HEK293T (cell line): ENCODE data around the gene LRP2.

Experiments used
- CTCF ChIA-PET: fragments of 350-600 bp; formaldehyde crosslinking; extraction: SDS; loops from one replicate; lab custom pipeline; 2021; ENCODE audit warnings: antibody characterized with exemption, inconsistent platforms; lab: Yijun Ruan, JAX
- POLR2A ChIA-PET: fragments of 350-600 bp; formaldehyde crosslinking; extraction: SDS; loops from one replicate; lab custom pipeline; 2020; ENCODE audit warnings: antibody characterized with exemption, inconsistent platforms; lab: Yijun Ruan, JAX
- DNase-seq: peaks from one replicate; pipeline ENCODE4 v3.0.0; 2012; ENCODE audit warnings: mixed read lengths; ENCODE audit errors: extremely low spot score
- ARNT ChIP-seq: fragments of 450-650 bp; IDR thresholded peaks from 2 replicates; pipeline ENCODE4 v1.6.1; 2017; ENCODE audit warnings: mild to moderate bottlenecking
- BHLHE40 ChIP-seq: fragments of 450-650 bp; IDR thresholded peaks from 2 replicates; pipeline ENCODE4 v1.6.1; 2016; ENCODE audit warnings: mild to moderate bottlenecking, moderate library complexity, borderline replicate concordance
- CTBP1 ChIP-seq: fragments of 450-650 bp; IDR thresholded peaks from 2 replicates; pipeline ENCODE4 v1.6.1; 2016; ENCODE audit warnings: borderline replicate concordance
- ELF4 ChIP-seq: fragments of 450-650 bp; IDR thresholded peaks from 2 replicates; pipeline ENCODE4 v1.6.1; 2017; ENCODE audit warnings: antibody characterized with exemption
- FOXA1 ChIP-seq: fragments of 450-650 bp; IDR thresholded peaks from 2 replicates; pipeline ENCODE4 v1.6.1; 2016; ENCODE audit warnings: mild to moderate bottlenecking
- FOXK2 ChIP-seq: fragments of 450-650 bp; IDR thresholded peaks from 2 replicates; pipeline ENCODE4 v1.6.1; 2016; ENCODE audit warnings: mild to moderate bottlenecking
- FOXM1 ChIP-seq: fragments of 450-650 bp; IDR thresholded peaks from 2 replicates; pipeline ENCODE4 v1.6.1; 2017; ENCODE audit warnings: mild to moderate bottlenecking, borderline replicate concordance
- HDGF ChIP-seq: fragments of 450-650 bp; IDR thresholded peaks from 2 replicates; pipeline ENCODE4 v1.6.1; 2017; ENCODE audit warnings: antibody characterized with exemption, borderline replicate concordance
- L3MBTL2 ChIP-seq: fragments of 450-650 bp; conservative IDR thresholded peaks from 2 replicates; pipeline ENCODE4 v1.6.1; 2016; ENCODE audit warnings: mild to moderate bottlenecking
- LEF1 ChIP-seq: fragments of 450-650 bp; IDR thresholded peaks from 2 replicates; pipeline ENCODE4 v1.6.1; 2017; ENCODE audit warnings: mild to moderate bottlenecking, borderline replicate concordance
- NFRKB ChIP-seq: fragments of 450-650 bp; IDR thresholded peaks from 2 replicates; pipeline ENCODE4 v1.6.1; 2016; ENCODE audit warnings: mild to moderate bottlenecking, moderate library complexity
- PKNOX1 ChIP-seq: fragments of 450-650 bp; IDR thresholded peaks from 2 replicates; pipeline ENCODE4 v1.6.1; 2016
- SP1 ChIP-seq: fragments of 450-650 bp; IDR thresholded peaks from 2 replicates; pipeline ENCODE4 v1.6.1; 2017
- SUZ12 ChIP-seq: fragments of 450-650 bp; IDR thresholded peaks from 2 replicates; pipeline ENCODE4 v1.6.1; 2016; ENCODE audit warnings: mild to moderate bottlenecking
- TARDBP ChIP-seq: fragments of 450-650 bp; IDR thresholded peaks from 2 replicates; pipeline ENCODE4 v1.6.1; 2016
- ZNF384 ChIP-seq: fragments of 450-650 bp; IDR thresholded peaks from 2 replicates; pipeline ENCODE4 v1.6.1; 2016

LRP2 gene

GRCh38 chr2:169259402-169259801 is 102.9 kb downstream of the LRP2 start:
- DNase-seq = no peak
- TF ChIP-seq SP1 = no peak
- TF ChIP-seq FOXM1 = no peak
- no peak for TF ChIP-seq ZNF384
- TF ChIP-seq SUZ12 = no peak
- no peak for TF ChIP-seq BHLHE40
- TF ChIP-seq TARDBP = no peak
- no peak for TF ChIP-seq L3MBTL2
- no peak for TF ChIP-seq FOXK2
- no peak for TF ChIP-seq FOXA1
- TF ChIP-seq LEF1 = no peak
- TF ChIP-seq HDGF = no peak
- no peak for TF ChIP-seq ARNT
- no peak for TF ChIP-seq NFRKB
- TF ChIP-seq CTBP1 = no peak
- TF ChIP-seq PKNOX1 = no peak
- no peak for TF ChIP-seq ELF4
- POLR2A ChIA-PET = no interaction called here
- CTCF ChIA-PET = interaction anchor here (1.1 kb wide), 1 partner anchor 37 kb away, joined by 3 read pairs; no protein-coding TSS in a partner anchor

DNA sequence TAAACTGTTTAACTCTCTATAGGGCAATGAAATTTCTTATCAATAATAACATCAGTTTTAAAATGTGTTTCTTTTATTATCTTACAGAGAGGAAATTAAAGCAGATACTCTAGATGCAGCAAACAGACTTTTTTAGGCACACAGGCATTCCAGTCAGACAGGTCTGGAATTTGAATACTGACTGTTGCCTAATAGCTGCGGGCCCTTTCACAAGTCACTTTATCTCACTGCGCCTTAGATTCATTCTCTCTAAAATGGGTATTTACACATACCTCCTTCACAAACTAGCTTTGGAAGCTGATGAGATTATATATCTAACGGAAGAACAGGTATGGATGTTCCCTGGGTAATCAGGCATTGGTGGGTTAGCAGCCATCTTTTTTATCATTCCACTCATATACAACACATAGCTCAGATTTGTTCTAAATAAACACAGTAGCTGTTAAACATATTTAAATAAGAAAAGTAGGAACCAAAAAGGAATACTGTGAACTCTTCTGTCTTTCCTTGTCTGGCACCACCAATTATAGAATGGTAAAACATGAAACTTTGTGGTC is 104.2 kb downstream of the LRP2 start:
- DNase-seq = no peak
- TF ChIP-seq L3MBTL2 = no peak
- ChIA-PET CTCF (interaction anchor here (1.1 kb wide), 1 partner anchor 36 kb away, joined by 3 read pairs; no protein-coding TSS in a partner anchor), POLR2A (no interaction called here)

- DNase-seq = no peak
- ChIA-PET POLR2A (no interaction called here), CTCF (no interaction called here)
- TF ChIP-seq FOXA1 = no peak
- no peak for TF ChIP-seq NFRKB
- TF ChIP-seq HDGF = no peak
- TF ChIP-seq SP1 = no peak
- no peak for TF ChIP-seq ZNF384
- no peak for TF ChIP-seq PKNOX1
- no peak for TF ChIP-seq FOXK2
- TF ChIP-seq TARDBP = no peak
- no peak for TF ChIP-seq BHLHE40
- TF ChIP-seq CTBP1 = no peak
- no peak for TF ChIP-seq LEF1
- no peak for TF ChIP-seq ELF4
- no peak for TF ChIP-seq FOXM1
- TF ChIP-seq SUZ12 = no peak
- TF ChIP-seq ARNT = no peak
- no peak for TF ChIP-seq L3MBTL2
Measured at GRCh38 chr2:169254774-169255173, 107.6 kb downstream of the LRP2 start.

DNA sequence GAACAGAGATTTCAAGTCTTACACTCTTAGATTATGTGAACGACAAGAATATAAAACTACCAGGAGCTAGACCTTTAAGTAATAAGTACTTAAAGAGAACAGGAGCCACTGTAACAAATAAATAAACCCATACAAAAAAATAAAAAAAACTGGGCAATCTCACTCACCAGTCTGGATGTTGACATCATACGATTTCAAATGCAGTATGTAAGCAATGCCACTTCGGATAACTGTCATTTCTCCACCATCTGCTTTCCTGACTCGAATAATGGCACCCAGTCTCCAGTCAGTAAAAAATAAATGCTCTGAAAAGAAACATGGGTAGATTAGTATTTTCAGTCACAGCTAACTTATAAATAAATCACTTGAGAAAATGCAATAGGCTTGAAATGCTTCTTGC is 115.1 kb downstream of the LRP2 start:
- CTCF ChIA-PET = no interaction called here
- no peak for DNase-seq
- POLR2A ChIA-PET = no interaction called here
- no peak for TF ChIP-seq LEF1
- TF ChIP-seq ZNF384 = no peak
- TF ChIP-seq FOXK2 = no peak
- no peak for TF ChIP-seq L3MBTL2
- no peak for TF ChIP-seq CTBP1
- TF ChIP-seq TARDBP = no peak
- TF ChIP-seq SP1 = no peak
- TF ChIP-seq HDGF = no peak
- TF ChIP-seq FOXA1 = no peak
- TF ChIP-seq ELF4 = no peak

- no peak for DNase-seq
- CTCF ChIA-PET = interaction anchor here (0.6 kb wide), 1 partner anchor 691 kb away, joined by 4 read pairs; no protein-coding TSS in a partner anchor
- TF ChIP-seq L3MBTL2 = no peak
- POLR2A ChIA-PET = no interaction called here
Measured at GRCh38 chr2:169240405-169240804, 121.9 kb downstream of the LRP2 start.

GRCh38 chr2:169237939-169238338 is 124.4 kb downstream of the LRP2 start:
- POLR2A ChIA-PET = no interaction called here

More at GRCh38 chr2:169237939-169238338, 124.4 kb downstream of the LRP2 start:
- CTCF ChIA-PET = no interaction called here
- TF ChIP-seq NFRKB (no peak), FOXA1 (no peak), BHLHE40 (no peak), SP1 (no peak), TARDBP (no peak), CTBP1 (no peak), LEF1 (no peak), PKNOX1 (no peak), HDGF (no peak), SUZ12 (no peak), ARNT (no peak), ZNF384 (no peak), L3MBTL2 (no peak), ELF4 (no peak), FOXK2 (no peak), FOXM1 (no peak)
- no peak for DNase-seq
